HEK293 (cell line): ENCODE measurements around the gene PAF1.

Experiments
- CTCF ChIA-PET: fragments of 350-600 bp; formaldehyde crosslinking; extraction: SDS; loops from one replicate; lab custom pipeline; 2021; ENCODE audit warnings: antibody characterized with exemption; lab: Yijun Ruan, JAX
- POLR2A ChIA-PET: fragments of 300-600 bp; formaldehyde crosslinking; extraction: SDS; loops from one replicate; lab custom pipeline; 2020; ENCODE audit warnings: antibody characterized with exemption, inconsistent platforms; lab: Yijun Ruan, JAX
- H3K27ac ChIP-seq: fragments of 200-500 bp; sonication (Bioruptor generic); 2 replicates; pipeline ENCODE4 v1.5.1; 2014; ENCODE audit warnings: low read depth, low read length, control low read depth, inconsistent platforms; ENCODE audit errors: extremely low read depth
- H3K36me3 ChIP-seq, 2 experiments: fragments of 200-500 bp in 1 of 2; sonication (Bioruptor generic) in 1 of 2; 1 replicate in 1 of 2; 2 replicates in 1 of 2; pipeline ENCODE4 v1.5.1; 2014 to 2017; ENCODE audit warnings: inconsistent platforms in 2 of 2, low read length in 2 of 2; ENCODE audit not compliant: control insufficient read depth in 2 of 2, insufficient read depth in 1 of 2
- H3K4me1 ChIP-seq: fragments of 200-500 bp; sonication (Bioruptor generic); 2 replicates; pipeline ENCODE4 v1.5.1; 2014; ENCODE audit warnings: mild to moderate bottlenecking, low read length, inconsistent platforms; ENCODE audit not compliant: control insufficient read depth, insufficient read depth
- H3K4me3 ChIP-seq: 2 replicates; pipeline ENCODE4 v1.5.1; 2011; ENCODE audit warnings: low read depth, mild to moderate bottlenecking, control low read depth, low read length, moderate library complexity
- H3K9me3 ChIP-seq: fragments of 200-500 bp; sonication (Bioruptor generic); 2 replicates; pipeline ENCODE4 v1.5.1; 2014; ENCODE audit warnings: low read depth, low read length, inconsistent platforms; ENCODE audit not compliant: control insufficient read depth, insufficient read depth
- BCL11A ChIP-seq: fragments of 450-650 bp; formaldehyde crosslinking; IDR thresholded peaks from 2 replicates; pipeline ENCODE4 v1.5.1; 2016; ENCODE audit warnings: low read depth, missing biosample characterization, missing genetic modification characterization
- EGR2 ChIP-seq: fragments of 450-650 bp; formaldehyde crosslinking; IDR thresholded peaks from 2 replicates; pipeline ENCODE4 v1.5.1; 2016; ENCODE audit warnings: low read depth, missing biosample characterization, missing genetic modification characterization
- GLIS2 ChIP-seq: fragments of 450-650 bp; formaldehyde crosslinking; IDR thresholded peaks from 2 replicates; pipeline ENCODE4 v1.5.1; 2016; ENCODE audit warnings: missing biosample characterization, missing genetic modification characterization
- OSR2 ChIP-seq: fragments of 450-650 bp; formaldehyde crosslinking; IDR thresholded peaks from 2 replicates; pipeline ENCODE4 v1.5.1; 2016; ENCODE audit warnings: missing biosample characterization, missing genetic modification characterization
- PRDM1 ChIP-seq: fragments of 450-650 bp; formaldehyde crosslinking; IDR thresholded peaks from 2 replicates; pipeline ENCODE4; 2016; ENCODE audit warnings: missing biosample characterization, missing genetic modification characterization
- SCRT2 ChIP-seq: fragments of 450-650 bp; formaldehyde crosslinking; IDR thresholded peaks from 2 replicates; pipeline ENCODE4 v1.5.1; 2016; ENCODE audit warnings: missing biosample characterization, missing genetic modification characterization
- ZBTB20 ChIP-seq: fragments of 450-650 bp; formaldehyde crosslinking; IDR thresholded peaks from 2 replicates; pipeline ENCODE4 v1.5.1; 2016; ENCODE audit warnings: missing biosample characterization, missing genetic modification characterization
- ZBTB48 ChIP-seq: fragments of 450-650 bp; formaldehyde crosslinking; IDR thresholded peaks from 2 replicates; pipeline ENCODE4 v1.5.1; 2016; ENCODE audit warnings: missing biosample characterization, missing genetic modification characterization
- ZFP3 ChIP-seq: fragments of 450-650 bp; formaldehyde crosslinking; IDR thresholded peaks from 2 replicates; pipeline ENCODE4 v1.5.1; 2016; ENCODE audit warnings: low read depth, missing biosample characterization, missing genetic modification characterization
- ZFP37 ChIP-seq: fragments of 450-650 bp; formaldehyde crosslinking; IDR thresholded peaks from 2 replicates; pipeline ENCODE4 v1.5.1; 2016; ENCODE audit warnings: missing biosample characterization, missing genetic modification characterization
- ZFP41 ChIP-seq: fragments of 450-650 bp; formaldehyde crosslinking; IDR thresholded peaks from 2 replicates; pipeline ENCODE4 v1.5.1; 2016; ENCODE audit warnings: missing biosample characterization, missing genetic modification characterization, borderline replicate concordance
- ZFP69B ChIP-seq: fragments of 450-650 bp; formaldehyde crosslinking; IDR thresholded peaks from 2 replicates; pipeline ENCODE4 v1.5.1; 2016; ENCODE audit warnings: missing biosample characterization, missing genetic modification characterization
- ZNF10 ChIP-seq: fragments of 450-650 bp; formaldehyde crosslinking; IDR thresholded peaks from 2 replicates; pipeline ENCODE4 v1.5.1; 2017; ENCODE audit warnings: missing biosample characterization, missing genetic modification characterization
- ZNF138 ChIP-seq: fragments of 450-650 bp; formaldehyde crosslinking; IDR thresholded peaks from 2 replicates; pipeline ENCODE4 v1.5.1; 2016; ENCODE audit warnings: missing biosample characterization, missing genetic modification characterization, borderline replicate concordance
- ZNF2 ChIP-seq: fragments of 450-650 bp; formaldehyde crosslinking; IDR thresholded peaks from 2 replicates; pipeline ENCODE4 v1.5.1; 2016; ENCODE audit warnings: missing biosample characterization, missing genetic modification characterization
- ZNF221 ChIP-seq: fragments of 450-650 bp; formaldehyde crosslinking; IDR thresholded peaks from 2 replicates; pipeline ENCODE4 v1.5.1; 2017; ENCODE audit warnings: missing biosample characterization, missing genetic modification characterization, borderline replicate concordance
- ZNF248 ChIP-seq: fragments of 450-650 bp; formaldehyde crosslinking; IDR thresholded peaks from 2 replicates; pipeline ENCODE4 v1.5.1; 2017; ENCODE audit warnings: missing biosample characterization, missing genetic modification characterization
- ZNF292 ChIP-seq: fragments of 450-650 bp; formaldehyde crosslinking; IDR thresholded peaks from 2 replicates; pipeline ENCODE4 v1.5.1; 2016; ENCODE audit warnings: low read depth, missing biosample characterization, missing genetic modification characterization, borderline replicate concordance
- ZNF350 ChIP-seq: fragments of 450-650 bp; formaldehyde crosslinking; IDR thresholded peaks from 2 replicates; pipeline ENCODE4 v1.5.0; 2017; ENCODE audit warnings: missing biosample characterization, mild to moderate bottlenecking, missing genetic modification characterization
- ZNF354C ChIP-seq: fragments of 450-650 bp; formaldehyde crosslinking; IDR thresholded peaks from 2 replicates; pipeline ENCODE4 v1.5.1; 2016; ENCODE audit warnings: missing biosample characterization, missing genetic modification characterization, low read depth, borderline replicate concordance
- ZNF394 ChIP-seq: fragments of 450-650 bp; formaldehyde crosslinking; IDR thresholded peaks from 2 replicates; pipeline ENCODE4 v1.5.1; 2016; ENCODE audit warnings: missing biosample characterization, missing genetic modification characterization, mild to moderate bottlenecking, moderate library complexity, borderline replicate concordance
- ZNF416 ChIP-seq: fragments of 450-650 bp; formaldehyde crosslinking; IDR thresholded peaks from 2 replicates; pipeline ENCODE4 v1.5.1; 2016; ENCODE audit warnings: missing biosample characterization, missing genetic modification characterization
- ZNF530 ChIP-seq: fragments of 450-650 bp; formaldehyde crosslinking; IDR thresholded peaks from 2 replicates; pipeline ENCODE4 v1.5.1; 2016; ENCODE audit warnings: low read depth, missing biosample characterization, missing genetic modification characterization
- ZNF555 ChIP-seq: fragments of 450-650 bp; formaldehyde crosslinking; conservative IDR thresholded peaks from 2 replicates; pipeline ENCODE4 v1.5.1; 2017; ENCODE audit warnings: missing biosample characterization, mild to moderate bottlenecking, missing genetic modification characterization, inconsistent platforms
- ZNF600 ChIP-seq: fragments of 450-650 bp; formaldehyde crosslinking; IDR thresholded peaks from 2 replicates; pipeline ENCODE4 v1.5.1; 2016; ENCODE audit warnings: missing biosample characterization, missing genetic modification characterization
- ZNF707 ChIP-seq: fragments of 450-650 bp; formaldehyde crosslinking; IDR thresholded peaks from 2 replicates; pipeline ENCODE4 v1.5.1; 2016; ENCODE audit warnings: missing biosample characterization, missing genetic modification characterization
- ZNF768 ChIP-seq: fragments of 450-650 bp; formaldehyde crosslinking; IDR thresholded peaks from 2 replicates; pipeline ENCODE4 v1.5.1; 2018; ENCODE audit warnings: missing biosample characterization, mild to moderate bottlenecking, missing genetic modification characterization
- ZNF785 ChIP-seq: fragments of 450-650 bp; formaldehyde crosslinking; IDR thresholded peaks from 2 replicates; pipeline ENCODE4 v1.5.1; 2016; ENCODE audit warnings: missing biosample characterization, missing genetic modification characterization
- TF ChIP-seq, protein P1 (sequence below): fragments of 450-650 bp; formaldehyde crosslinking; IDR thresholded peaks from 2 replicates; pipeline ENCODE4 v1.5.1; 2016; ENCODE audit warnings: missing biosample characterization, missing genetic modification characterization, borderline replicate concordance
- TF ChIP-seq, protein P2 (sequence below): fragments of 450-650 bp; formaldehyde crosslinking; conservative IDR thresholded peaks from 2 replicates; pipeline ENCODE4 v1.5.1; 2016; ENCODE audit warnings: low read depth, missing biosample characterization, missing genetic modification characterization
- TF ChIP-seq, protein P3 (sequence below): fragments of 450-650 bp; formaldehyde crosslinking; IDR thresholded peaks from 2 replicates; pipeline ENCODE4 v1.5.1; 2016; ENCODE audit warnings: missing biosample characterization, missing genetic modification characterization

The PAF1 gene

DNA sequence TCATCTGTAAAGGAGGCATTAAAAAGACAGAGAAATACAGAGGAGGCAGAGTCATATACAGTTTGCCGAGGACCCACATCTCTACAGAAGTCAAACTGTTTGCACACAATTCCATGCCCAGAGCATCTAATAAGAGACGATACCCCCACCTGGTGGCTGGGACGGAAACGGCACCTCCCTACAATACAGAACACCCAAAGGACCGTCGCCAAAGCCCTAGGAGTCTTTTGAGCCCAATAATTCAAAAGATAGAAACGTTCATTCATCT, 20.9 kb upstream of the PAF1 start (continued):
- TF ChIP-seq ZNF600 (tag by site-specific recombination) (peak; percentile 30; the same call in 1 of the 2 replicates), ZFP69B (peak; percentile 88), ZNF530 (no peak), SCRT2 (tag by site-specific recombination) (peak; percentile 81), ZNF768 (no peak), ZNF354C (tag by site-specific recombination) (no peak), ZBTB48 (tag by site-specific recombination) (peak; percentile 28; the same call in 1 of the 2 replicates), ZNF10 (0 out of 2 replicates have a peak, but pooled peaks have one; percentile 15), ZNF2 (tag by site-specific recombination) (peak; percentile 95; the same call in 1 of the 2 replicates), ZFP37 (tag by site-specific recombination) (peak; percentile 93; the same call in 1 of the 2 replicates), ZNF248 (tag by site-specific recombination) (no peak)
- TF ChIP-seq, all 188 proteins: peak for 22

DNA sequence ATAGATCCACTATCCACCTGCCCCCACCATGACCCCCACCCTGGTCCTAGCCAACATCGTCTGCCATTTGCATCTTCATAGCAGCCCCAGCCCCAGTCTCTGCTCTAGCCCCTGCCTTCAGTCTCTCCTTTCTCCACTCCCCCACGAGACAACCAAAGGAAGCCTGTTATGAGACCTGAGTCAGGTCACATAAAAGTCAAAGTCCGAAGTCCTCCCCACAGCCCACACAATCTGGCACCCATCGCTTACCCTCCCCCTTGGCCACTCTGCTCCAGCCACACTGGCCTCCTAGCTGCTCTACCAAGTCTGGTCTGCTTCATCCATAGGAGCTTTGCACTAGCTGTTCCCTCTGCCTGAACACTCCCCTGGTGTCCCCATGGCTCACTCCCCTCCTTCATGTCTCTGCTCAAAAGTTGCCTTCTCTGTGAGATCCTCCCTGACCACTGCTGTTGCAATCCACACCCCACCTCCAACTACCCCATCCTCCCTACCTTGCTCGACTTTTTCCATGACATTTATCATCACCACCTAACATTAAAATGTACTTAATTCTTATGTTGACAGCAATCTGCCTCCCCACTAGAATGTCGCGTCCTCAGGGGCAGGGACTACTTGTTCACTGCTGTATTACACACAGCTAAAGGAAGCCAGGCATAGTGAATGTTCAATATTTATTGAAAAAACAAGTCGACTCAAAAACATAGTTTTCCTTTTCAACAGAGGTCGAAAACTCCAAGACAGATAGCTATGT, 20.4 kb upstream of the PAF1 start:
- ChIA-PET CTCF (interaction anchor here (0.5 to 2.4 kb wide), 59 partner anchors 8 to 681 kb away, joined by 3 to 144 read pairs (median 4); partner anchors contain the start of genes EID2, EID2B, FBXO17 and GMFG), POLR2A (interaction anchor here (0.5 to 2.4 kb wide), 7 partner anchors 9 to 29 kb away, joined by 3 to 57 read pairs (median 14); partner anchors contain the start of genes MED29, PAF1 and RPS16)
- Histone ChIP-seq H3K4me1 (peaks cover 41% of the 10 kb centered on the region), H3K9me3 (no peaks in the 10 kb centered on the region), H3K27ac (peak overlapping the region; percentile 58; the same call in 1 of the 2 replicates), H3K4me3 (no peak overlapping the region), H3K36me3 (peaks cover 12 to 17% of the 10 kb centered on the region in 2 experiments; a peak in 2 of 3 replicates)
- TF ChIP-seq ZBTB20, result 0 out of 2 replicates have a peak, but pooled peaks have one; percentile 92
- 0 out of 2 replicates have a peak, but pooled peaks have one; percentile 47 for TF ChIP-seq ZNF416
- TF ChIP-seq, protein P1, sequence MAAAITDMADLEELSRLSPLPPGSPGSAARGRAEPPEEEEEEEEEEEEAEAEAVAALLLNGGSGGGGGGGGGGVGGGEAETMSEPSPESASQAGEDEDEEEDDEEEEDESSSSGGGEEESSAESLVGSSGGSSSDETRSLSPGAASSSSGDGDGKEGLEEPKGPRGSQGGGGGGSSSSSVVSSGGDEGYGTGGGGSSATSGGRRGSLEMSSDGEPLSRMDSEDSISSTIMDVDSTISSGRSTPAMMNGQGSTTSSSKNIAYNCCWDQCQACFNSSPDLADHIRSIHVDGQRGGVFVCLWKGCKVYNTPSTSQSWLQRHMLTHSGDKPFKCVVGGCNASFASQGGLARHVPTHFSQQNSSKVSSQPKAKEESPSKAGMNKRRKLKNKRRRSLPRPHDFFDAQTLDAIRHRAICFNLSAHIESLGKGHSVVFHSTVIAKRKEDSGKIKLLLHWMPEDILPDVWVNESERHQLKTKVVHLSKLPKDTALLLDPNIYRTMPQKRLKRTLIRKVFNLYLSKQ (tag by site-specific recombination), result no peak
- TF ChIP-seq ZNF394, result no peak
- no peak for TF ChIP-seq ZFP69B
- TF ChIP-seq ZNF138 (tag by site-specific recombination), result no peak
- no peak for TF ChIP-seq ZNF707 (tag by site-specific recombination)
- no peak for TF ChIP-seq ZNF785 (tag by site-specific recombination)
- peak; percentile 64 for TF ChIP-seq GLIS2 (tag by site-specific recombination)
- TF ChIP-seq, protein P2, sequence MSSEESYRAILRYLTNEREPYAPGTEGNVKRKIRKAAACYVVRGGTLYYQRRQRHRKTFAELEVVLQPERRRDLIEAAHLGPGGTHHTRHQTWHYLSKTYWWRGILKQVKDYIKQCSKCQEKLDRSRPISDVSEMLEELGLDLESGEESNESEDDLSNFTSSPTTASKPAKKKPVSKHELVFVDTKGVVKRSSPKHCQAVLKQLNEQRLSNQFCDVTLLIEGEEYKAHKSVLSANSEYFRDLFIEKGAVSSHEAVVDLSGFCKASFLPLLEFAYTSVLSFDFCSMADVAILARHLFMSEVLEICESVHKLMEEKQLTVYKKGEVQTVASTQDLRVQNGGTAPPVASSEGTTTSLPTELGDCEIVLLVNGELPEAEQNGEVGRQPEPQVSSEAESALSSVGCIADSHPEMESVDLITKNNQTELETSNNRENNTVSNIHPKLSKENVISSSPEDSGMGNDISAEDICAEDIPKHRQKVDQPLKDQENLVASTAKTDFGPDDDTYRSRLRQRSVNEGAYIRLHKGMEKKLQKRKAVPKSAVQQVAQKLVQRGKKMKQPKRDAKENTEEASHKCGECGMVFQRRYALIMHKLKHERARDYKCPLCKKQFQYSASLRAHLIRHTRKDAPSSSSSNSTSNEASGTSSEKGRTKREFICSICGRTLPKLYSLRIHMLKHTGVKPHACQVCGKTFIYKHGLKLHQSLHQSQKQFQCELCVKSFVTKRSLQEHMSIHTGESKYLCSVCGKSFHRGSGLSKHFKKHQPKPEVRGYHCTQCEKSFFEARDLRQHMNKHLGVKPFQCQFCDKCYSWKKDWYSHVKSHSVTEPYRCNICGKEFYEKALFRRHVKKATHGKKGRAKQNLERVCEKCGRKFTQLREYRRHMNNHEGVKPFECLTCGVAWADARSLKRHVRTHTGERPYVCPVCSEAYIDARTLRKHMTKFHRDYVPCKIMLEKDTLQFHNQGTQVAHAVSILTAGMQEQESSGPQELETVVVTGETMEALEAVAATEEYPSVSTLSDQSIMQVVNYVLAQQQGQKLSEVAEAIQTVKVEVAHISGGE (tag by site-specific recombination), result 0 out of 2 replicates have a peak, but pooled peaks have one; percentile 39
- TF ChIP-seq ZFP41 (tag by site-specific recombination), result no peak
- no peak for TF ChIP-seq OSR2
- TF ChIP-seq PRDM1, result peak; percentile 9; the same call in 1 of the 2 replicates
- TF ChIP-seq ZNF555, result no peak
- no peak for TF ChIP-seq ZNF350 (tag by site-specific recombination)
- TF ChIP-seq ZNF292 (tag by site-specific recombination), result no peak
- no peak; the same call in 1 of the 2 replicates for TF ChIP-seq BCL11A
- TF ChIP-seq ZNF221 (tag by site-specific recombination), result no peak
- peak; percentile 62 for TF ChIP-seq EGR2
- no peak for TF ChIP-seq ZFP3 (tag by site-specific recombination)
- TF ChIP-seq, protein P3, sequence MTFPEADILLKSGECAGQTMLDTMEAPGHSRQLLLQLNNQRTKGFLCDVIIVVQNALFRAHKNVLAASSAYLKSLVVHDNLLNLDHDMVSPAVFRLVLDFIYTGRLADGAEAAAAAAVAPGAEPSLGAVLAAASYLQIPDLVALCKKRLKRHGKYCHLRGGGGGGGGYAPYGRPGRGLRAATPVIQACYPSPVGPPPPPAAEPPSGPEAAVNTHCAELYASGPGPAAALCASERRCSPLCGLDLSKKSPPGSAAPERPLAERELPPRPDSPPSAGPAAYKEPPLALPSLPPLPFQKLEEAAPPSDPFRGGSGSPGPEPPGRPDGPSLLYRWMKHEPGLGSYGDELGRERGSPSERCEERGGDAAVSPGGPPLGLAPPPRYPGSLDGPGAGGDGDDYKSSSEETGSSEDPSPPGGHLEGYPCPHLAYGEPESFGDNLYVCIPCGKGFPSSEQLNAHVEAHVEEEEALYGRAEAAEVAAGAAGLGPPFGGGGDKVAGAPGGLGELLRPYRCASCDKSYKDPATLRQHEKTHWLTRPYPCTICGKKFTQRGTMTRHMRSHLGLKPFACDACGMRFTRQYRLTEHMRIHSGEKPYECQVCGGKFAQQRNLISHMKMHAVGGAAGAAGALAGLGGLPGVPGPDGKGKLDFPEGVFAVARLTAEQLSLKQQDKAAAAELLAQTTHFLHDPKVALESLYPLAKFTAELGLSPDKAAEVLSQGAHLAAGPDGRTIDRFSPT (tag by site-specific recombination), result no peak
